Measurements from ENCODE around the gene KRT9.

- no peak for TF ChIP-seq CTCF (IDR thresholded peaks at IDR 0.05)
- TF ChIP-seq POLR2A (IDR thresholded peaks at IDR 0.05) = no peak
Measured at GRCh38 chr17:41516147-41516829, 55.6 kb downstream of the KRT9 start.

Data from right lobe of liver (tissue), 4 donors.